Esophagus squamous epithelium (tissue), 5 donors: ENCODE data around the gene RIMOC1. TPM values are rescaled to one million over a fixed set of nuclear protein-coding genes. Genes with fewer than 3 reads are reported as not detected.

Source experiments
- DNase-seq: peaks from one replicate; lab custom pipeline; 2025; lab: John Stamatoyannopoulos, UW
- H3K27ac ChIP-seq, 4 donors: fragments of 200-600 bp; sonication (generic); one replicate each; pipeline ENCODE4 v1.5.1; 2016 to 2019; ENCODE audit warnings: mild to moderate bottlenecking in 1 of 4
- H3K27me3 ChIP-seq, 4 donors: fragments of 200-600 bp; sonication (generic); 1 replicate in 3 of 4; 2 replicates in 1 of 4; pipeline versions ENCODE4 v1.5.1 to v1.6.0; 2017 to 2021; ENCODE audit warnings: antibody characterized with exemption in 1 of 4
- H3K36me3 ChIP-seq, 3 donors: fragments of 200-600 bp; sonication (generic); one replicate each; pipeline ENCODE4 v1.5.1; 2016 to 2019
- H3K4me1 ChIP-seq, 3 donors: fragments of 200-600 bp; sonication (generic); one replicate each; pipeline ENCODE4 v1.5.1; 2017 to 2019
- H3K4me3 ChIP-seq, 4 donors: fragments of 200-600 bp; sonication (generic); 1 replicate in 3 of 4; 2 replicates in 1 of 4; pipeline ENCODE4 v1.5.1; 2016 to 2019; ENCODE audit warnings: mild to moderate bottlenecking in 2 of 4, moderate library complexity in 1 of 4
- H3K9me3 ChIP-seq, 3 donors: fragments of 200-600 bp; sonication (generic); one replicate each; pipeline ENCODE4 v1.5.1; 2016 to 2019
- CTCF ChIP-seq, 6 experiments: fragments of 450-650 bp in 4 of 6; fragments of 200-600 bp in 2 of 6; sonication (generic) in 2 of 6; IDR thresholded peaks; one replicate each; pipeline ENCODE4 v1.5.1; 2016 to 2019; ENCODE audit warnings: antibody characterized with exemption in 6 of 6, mild to moderate bottlenecking in 4 of 6, moderate library complexity in 4 of 6
- POLR2A ChIP-seq, 4 donors: fragments of 450-650 bp; IDR thresholded peaks; one replicate each; pipeline ENCODE4 v1.6.1; 2017; ENCODE audit warnings: antibody characterized with exemption in 4 of 4, mild to moderate bottlenecking in 4 of 4, moderate library complexity in 3 of 4
- WGBS, 2 donors: methylation state at CpG; one replicate each; pipeline ENCODE4 v1.1.5; 2018; 5-methylcytosine and 5-hydroxymethylcytosine counted together
- intact Hi-C: fragments of 100-400 bp; cut with DNase I; formaldehyde crosslinking; loops from one replicate; pipeline ENCODE4 v1.15.0; 2022
- total RNA-seq, 4 donors: library from RNA; depleted of rRNA; stranded (reverse); fragments of >200 nt; gene quantifications; one replicate each; pipeline ENCODE4 v1.1.0, GENCODE V29; 2016
- donor health status: DM: yes; HTN: yes; CAD: no.

RIMOC1 gene
- total RNA-seq, 4 donors from 2014 or later: 11.9 to 16.4 (median 14.2) TPM

- TF ChIP-seq POLR2A (IDR thresholded peaks at IDR 0.05): no peak
- H3K27me3 ChIP-seq: peaks cover 0 to 4% (median 0%) of the 10 kb centered on the region in 4 donors
- no peaks in the 10 kb centered on the region for H3K36me3 ChIP-seq
- no peaks in the 10 kb centered on the region for H3K9me3 ChIP-seq
- H3K4me1 ChIP-seq: no peaks in the 10 kb centered on the region
- H3K27ac ChIP-seq: no peak overlapping the region
- intact Hi-C loops: no loop called here
- no peak overlapping the region for H3K4me3 ChIP-seq
- DNase-seq: no peak
These were observed 18.9 kb upstream of the RIMOC1 start for GRCh38 chr5:41885286-41885685.

GRCh38 chr5:41891066-41891707 is 13.0 kb upstream of the RIMOC1 start:
- no peak for DNase-seq
- TF ChIP-seq POLR2A (IDR thresholded peaks at IDR 0.05): no peak
- no peak for TF ChIP-seq CTCF (IDR thresholded peaks at IDR 0.05)
- intact Hi-C loops: no loop called here
- H3K4me3 ChIP-seq: no peak overlapping the region
- WGBS, 2 donors: 63 to 77% methylated on average over 2 of the region's 2 CpGs
- no peaks in the 10 kb centered on the region for H3K36me3 ChIP-seq
- no peaks in the 10 kb centered on the region for H3K4me1 ChIP-seq
- no peak overlapping the region for H3K27ac ChIP-seq
- no peaks in the 10 kb centered on the region for H3K9me3 ChIP-seq
- H3K27me3 ChIP-seq: peaks cover 0 to 40% (median 0%) of the 10 kb centered on the region in 4 donors

- Histone ChIP-seq H3K27ac (no peak overlapping the region), H3K4me1 (no peaks in the 10 kb centered on the region), H3K27me3 (peaks cover 0 to 49% (median 0%) of the 10 kb centered on the region in 4 donors), H3K4me3 (no peak overlapping the region), H3K36me3 (no peaks in the 10 kb centered on the region), H3K9me3 (no peaks in the 10 kb centered on the region)
- no peak for TF ChIP-seq POLR2A (IDR thresholded peaks at IDR 0.05)
- no peak for TF ChIP-seq CTCF (IDR thresholded peaks at IDR 0.05)
- no peak for DNase-seq
- intact Hi-C loops: no loop called here
These were observed 12.1 kb upstream of the RIMOC1 start for GRCh38 chr5:41892031-41892430.

GRCh38 chr5:41893074-41893851 is 10.9 kb upstream of the RIMOC1 start:
- TF ChIP-seq CTCF (IDR thresholded peaks at IDR 0.05) (no peak), POLR2A (IDR thresholded peaks at IDR 0.05) (no peak)
- intact Hi-C loops: no loop called here
- H3K27ac ChIP-seq: no peak overlapping the region
- WGBS, 2 donors: 77 to 80% methylated on average over 3 of the region's 3 CpGs
- no peaks in the 10 kb centered on the region for H3K9me3 ChIP-seq
- DNase-seq: no peak
- H3K27me3 ChIP-seq: peaks cover 0 to 50% (median 0%) of the 10 kb centered on the region in 4 donors
- no peaks in the 10 kb centered on the region for H3K36me3 ChIP-seq
- H3K4me3 ChIP-seq: no peak overlapping the region
- H3K4me1 ChIP-seq: no peaks in the 10 kb centered on the region

GRCh38 chr5:41896230-41896629 is 7.9 kb upstream of the RIMOC1 start:
- DNase-seq: no peak
- WGBS, 2 donors: 10 to 13% methylated on average over 2 of the region's 2 CpGs
- H3K27ac ChIP-seq: no peak overlapping the region
- no peak overlapping the region for H3K4me3 ChIP-seq
- H3K4me1 ChIP-seq: no peaks in the 10 kb centered on the region
- TF ChIP-seq CTCF (IDR thresholded peaks at IDR 0.05) (no peak), POLR2A (IDR thresholded peaks at IDR 0.05) (no peak)
- intact Hi-C loops: no loop called here
- H3K27me3 ChIP-seq: peaks cover 0 to 53% (median 0%) of the 10 kb centered on the region in 4 donors
- no peaks in the 10 kb centered on the region for H3K36me3 ChIP-seq
- H3K9me3 ChIP-seq: no peaks in the 10 kb centered on the region
